Neural crest cell (in vitro differentiated cells): ENCODE results near the gene PLEKHN1. TPM values are rescaled to one million over a fixed set of nuclear protein-coding genes. Genes with fewer than 3 reads are reported as not detected.

Source experiments
- DNase-seq: peaks from one replicate; pipeline ENCODE4 v3.0.0; 2021; ENCODE audit warnings: low read depth, mixed read lengths, low spot score
- H3K27ac Mint-ChIP-seq: one replicate; pipeline ENCODE4 v1.8.0; 2021; ENCODE audit warnings: mild to moderate bottlenecking, mixed read lengths; ENCODE audit not compliant: unreplicated experiment
- H3K27me3 Mint-ChIP-seq: 2 replicates; pipeline ENCODE4 v1.8.0; 2021; ENCODE audit warnings: low read depth, mild to moderate bottlenecking, mixed read lengths
- H3K36me3 Mint-ChIP-seq: 2 replicates; pipeline ENCODE4 v1.8.0; 2021; ENCODE audit warnings: low read depth, mild to moderate bottlenecking, mixed read lengths
- H3K4me1 Mint-ChIP-seq: 2 replicates; pipeline ENCODE4 v1.8.0; 2021; ENCODE audit warnings: mixed read lengths
- H3K4me3 Mint-ChIP-seq: one replicate; pipeline ENCODE4 v1.8.0; 2021; ENCODE audit warnings: mild to moderate bottlenecking, mixed read lengths
- H3K9me3 Mint-ChIP-seq: 2 replicates; pipeline ENCODE4 v1.8.0; 2021; ENCODE audit warnings: mixed read lengths
- total RNA-seq: library from RNA; stranded (reverse); gene quantifications from 2 replicates; pipeline ENCODE4 v1.2.1, GENCODE V29; 2021
- TF ChIP-seq, protein P1 (sequence below): fragments of 200-600 bp; sonication (generic); conservative IDR thresholded peaks from 2 replicates; pipeline ENCODE4 v1.5.0; 2021; ENCODE audit warnings: antibody characterized with exemption, mild to moderate bottlenecking

PLEKHN1 gene
- total RNA-seq, 1 donor from 2014 or later, result not detected

GRCh38 chr1:970242-970972 is 4.1 kb downstream of the PLEKHN1 start:
- no peak overlapping the region for H3K4me3 Mint-ChIP-seq
- no peaks in the 10 kb centered on the region for H3K4me1 Mint-ChIP-seq
- H3K36me3 Mint-ChIP-seq, result no peaks in the 10 kb centered on the region
- DNase-seq, result no peak
- H3K27me3 Mint-ChIP-seq, result peaks cover 63% of the 10 kb centered on the region
- H3K9me3 Mint-ChIP-seq, result no peaks in the 10 kb centered on the region
- TF ChIP-seq, protein P1, sequence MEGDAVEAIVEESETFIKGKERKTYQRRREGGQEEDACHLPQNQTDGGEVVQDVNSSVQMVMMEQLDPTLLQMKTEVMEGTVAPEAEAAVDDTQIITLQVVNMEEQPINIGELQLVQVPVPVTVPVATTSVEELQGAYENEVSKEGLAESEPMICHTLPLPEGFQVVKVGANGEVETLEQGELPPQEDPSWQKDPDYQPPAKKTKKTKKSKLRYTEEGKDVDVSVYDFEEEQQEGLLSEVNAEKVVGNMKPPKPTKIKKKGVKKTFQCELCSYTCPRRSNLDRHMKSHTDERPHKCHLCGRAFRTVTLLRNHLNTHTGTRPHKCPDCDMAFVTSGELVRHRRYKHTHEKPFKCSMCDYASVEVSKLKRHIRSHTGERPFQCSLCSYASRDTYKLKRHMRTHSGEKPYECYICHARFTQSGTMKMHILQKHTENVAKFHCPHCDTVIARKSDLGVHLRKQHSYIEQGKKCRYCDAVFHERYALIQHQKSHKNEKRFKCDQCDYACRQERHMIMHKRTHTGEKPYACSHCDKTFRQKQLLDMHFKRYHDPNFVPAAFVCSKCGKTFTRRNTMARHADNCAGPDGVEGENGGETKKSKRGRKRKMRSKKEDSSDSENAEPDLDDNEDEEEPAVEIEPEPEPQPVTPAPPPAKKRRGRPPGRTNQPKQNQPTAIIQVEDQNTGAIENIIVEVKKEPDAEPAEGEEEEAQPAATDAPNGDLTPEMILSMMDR, result no peak
- H3K27ac Mint-ChIP-seq, result no peak overlapping the region

DNA sequence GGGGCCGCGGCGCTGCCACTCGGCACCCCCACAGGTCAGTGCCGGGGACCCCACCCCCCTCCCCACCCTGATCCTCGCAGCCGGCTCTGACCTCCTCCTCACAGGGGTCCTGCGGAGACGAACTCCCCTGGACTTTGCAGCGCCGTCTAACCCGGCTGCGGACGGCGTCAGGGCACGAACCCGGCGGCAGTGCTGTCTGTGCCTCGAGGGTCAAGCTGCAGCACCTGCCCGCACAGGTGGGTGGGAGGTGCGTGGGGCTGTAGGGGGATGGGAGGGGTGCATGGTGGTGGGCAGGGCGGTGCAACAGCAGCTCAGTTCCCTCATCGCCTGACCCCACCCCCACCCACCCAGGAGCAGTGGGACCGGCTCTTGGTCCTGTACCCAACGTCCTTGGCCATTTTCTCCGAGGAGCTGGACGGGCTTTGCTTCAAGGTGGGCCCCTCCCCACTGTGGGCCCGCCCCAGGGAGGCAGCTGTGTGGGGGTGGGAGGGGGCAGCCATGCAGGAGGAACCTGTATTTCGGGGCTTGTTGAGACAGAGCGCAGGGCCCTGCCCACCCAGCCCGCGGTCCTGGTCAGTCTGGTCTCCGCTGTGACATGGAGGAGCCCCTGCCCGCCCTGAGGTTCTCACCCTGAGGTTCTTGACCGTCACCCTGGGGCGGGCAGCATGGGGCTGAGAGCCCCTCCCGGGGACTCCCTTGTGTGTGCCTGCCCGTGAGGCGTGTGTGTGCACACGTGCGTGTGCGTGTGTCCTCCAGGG is 4.9 kb downstream of the PLEKHN1 start:
- H3K27me3 Mint-ChIP-seq, result peaks cover 64% of the 10 kb centered on the region
- TF ChIP-seq, protein P1, result no peak
- no peak for DNase-seq
- no peaks in the 10 kb centered on the region for H3K36me3 Mint-ChIP-seq
- no peaks in the 10 kb centered on the region for H3K4me1 Mint-ChIP-seq
- H3K9me3 Mint-ChIP-seq, result no peaks in the 10 kb centered on the region
- H3K4me3 Mint-ChIP-seq, result no peak overlapping the region
- H3K27ac Mint-ChIP-seq, result no peak overlapping the region

GRCh38 chr1:971751-972506 is 5.6 kb downstream of the PLEKHN1 start:
- no peaks in the 10 kb centered on the region for H3K36me3 Mint-ChIP-seq

DNA sequence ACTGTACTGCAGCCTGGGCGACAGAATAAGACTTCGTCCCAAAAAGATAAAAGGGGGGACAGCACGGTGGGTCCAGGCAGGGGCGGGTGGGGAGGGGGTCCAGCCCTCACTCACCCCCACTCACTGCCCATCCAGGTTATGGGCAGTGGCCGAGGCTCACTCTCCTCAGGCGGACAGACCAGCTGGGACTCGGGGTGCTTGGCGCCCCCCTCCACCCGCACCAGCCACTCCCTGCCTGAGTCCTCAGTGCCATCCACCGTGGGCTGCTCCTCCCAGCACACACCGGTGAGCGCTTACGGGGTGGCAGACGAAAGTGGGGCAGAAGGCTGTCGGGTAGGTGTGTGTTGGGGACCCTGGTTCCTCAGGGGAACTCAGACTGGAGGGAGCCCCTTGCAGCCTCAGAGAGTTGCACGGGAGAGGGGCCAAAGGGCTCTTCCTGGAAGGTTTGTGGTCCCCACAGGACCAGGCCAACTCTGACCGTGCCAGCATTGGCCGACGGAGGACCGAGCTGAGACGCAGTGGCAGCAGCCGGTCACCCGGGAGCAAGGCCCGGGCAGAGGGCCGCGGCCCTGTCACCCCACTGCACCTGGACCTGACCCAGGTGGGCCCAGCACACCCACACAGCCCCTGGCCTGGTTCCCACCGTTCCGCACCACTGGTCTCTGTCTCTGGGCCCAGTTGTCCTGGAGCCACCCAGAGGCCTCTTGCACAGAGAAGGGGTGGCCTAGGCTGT is 6.6 kb downstream of the PLEKHN1 start:
- H3K27me3 Mint-ChIP-seq, result peaks cover 51% of the 10 kb centered on the region
- H3K36me3 Mint-ChIP-seq, result no peaks in the 10 kb centered on the region
- H3K27ac Mint-ChIP-seq, result no peak overlapping the region
- H3K4me3 Mint-ChIP-seq, result no peak overlapping the region
- TF ChIP-seq, protein P1, result no peak
- DNase-seq, result no peak
- no peaks in the 10 kb centered on the region for H3K9me3 Mint-ChIP-seq
- H3K4me1 Mint-ChIP-seq, result no peaks in the 10 kb centered on the region

More at GRCh38 chr1:971751-972506, 5.6 kb downstream of the PLEKHN1 start:
- Mint-ChIP-seq H3K4me1 (no peaks in the 10 kb centered on the region), H3K4me3 (no peak overlapping the region), H3K9me3 (no peaks in the 10 kb centered on the region), H3K27ac (no peak overlapping the region), H3K27me3 (peaks cover 60% of the 10 kb centered on the region)
- no peak for DNase-seq
- TF ChIP-seq, protein P1, result no peak
